ENCODE results near the gene TPD52L2.

DNA sequence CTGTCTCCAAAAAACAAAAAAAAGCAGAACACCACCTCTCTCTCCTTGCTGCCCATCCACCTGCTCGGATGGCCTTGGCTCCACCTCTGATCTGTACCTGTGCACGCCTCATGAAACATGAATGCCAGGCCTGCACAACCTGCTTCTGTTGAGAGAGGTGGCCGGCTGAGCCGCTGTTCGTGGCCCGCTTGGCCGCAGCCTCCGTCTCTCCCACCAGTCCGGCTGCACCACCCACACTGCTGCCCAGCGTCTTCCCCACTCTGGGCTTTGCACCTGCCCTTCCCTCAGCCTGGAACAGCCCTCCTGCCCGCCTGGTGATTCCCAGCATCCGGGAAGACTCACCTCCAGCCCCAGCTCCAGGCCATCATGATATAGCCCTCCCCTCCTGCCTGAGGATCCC is 21.8 kb upstream of the TPD52L2 start:
- TF ChIP-seq, protein P1, sequence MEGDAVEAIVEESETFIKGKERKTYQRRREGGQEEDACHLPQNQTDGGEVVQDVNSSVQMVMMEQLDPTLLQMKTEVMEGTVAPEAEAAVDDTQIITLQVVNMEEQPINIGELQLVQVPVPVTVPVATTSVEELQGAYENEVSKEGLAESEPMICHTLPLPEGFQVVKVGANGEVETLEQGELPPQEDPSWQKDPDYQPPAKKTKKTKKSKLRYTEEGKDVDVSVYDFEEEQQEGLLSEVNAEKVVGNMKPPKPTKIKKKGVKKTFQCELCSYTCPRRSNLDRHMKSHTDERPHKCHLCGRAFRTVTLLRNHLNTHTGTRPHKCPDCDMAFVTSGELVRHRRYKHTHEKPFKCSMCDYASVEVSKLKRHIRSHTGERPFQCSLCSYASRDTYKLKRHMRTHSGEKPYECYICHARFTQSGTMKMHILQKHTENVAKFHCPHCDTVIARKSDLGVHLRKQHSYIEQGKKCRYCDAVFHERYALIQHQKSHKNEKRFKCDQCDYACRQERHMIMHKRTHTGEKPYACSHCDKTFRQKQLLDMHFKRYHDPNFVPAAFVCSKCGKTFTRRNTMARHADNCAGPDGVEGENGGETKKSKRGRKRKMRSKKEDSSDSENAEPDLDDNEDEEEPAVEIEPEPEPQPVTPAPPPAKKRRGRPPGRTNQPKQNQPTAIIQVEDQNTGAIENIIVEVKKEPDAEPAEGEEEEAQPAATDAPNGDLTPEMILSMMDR (conservative IDR thresholded peaks at IDR 0.05; ENCODE audit: low read depth, low read length) = no peak
- TF ChIP-seq EZH2 (IDR thresholded peaks at IDR 0.05; ENCODE audit: low read length, unreplicated experiment) = no peak

All from PC-3 (cell line).